ENCODE results near the gene TNS3.

TNS3 gene

GRCh38 chr7:47293884-47294555 is 287.9 kb downstream of the TNS3 start:
- DNase-seq = no peak

GRCh38 chr7:47292832-47293309 is 289.0 kb downstream of the TNS3 start:
- no peak for DNase-seq

GRCh38 chr7:47291461-47292081 is 290.3 kb downstream of the TNS3 start:
- no peak for DNase-seq

GRCh38 chr7:47290867-47291266 is 291.0 kb downstream of the TNS3 start:
- no peak for DNase-seq

- DNase-seq = no peak
Measured at GRCh38 chr7:47290466-47290865, 291.4 kb downstream of the TNS3 start.

GRCh38 chr7:47288060-47288459 is 293.9 kb downstream of the TNS3 start:
- DNase-seq = no peak

GRCh38 chr7:47285860-47286491 is 295.9 kb downstream of the TNS3 start:
- DNase-seq = no peak

- DNase-seq = no peak
Measured at GRCh38 chr7:47284691-47285635, 296.9 kb downstream of the TNS3 start.

- no peak for DNase-seq
Measured at GRCh38 chr7:47283497-47284131, 298.3 kb downstream of the TNS3 start.

- no peak for DNase-seq
Measured at GRCh38 chr7:47282790-47283496, 299.0 kb downstream of the TNS3 start.

GRCh38 chr7:47281966-47282643 is 299.8 kb downstream of the TNS3 start:
- DNase-seq = no peak

- no peak for DNase-seq
Measured at GRCh38 chr7:47281161-47281560, 300.8 kb downstream of the TNS3 start.

- DNase-seq = no peak
Measured at GRCh38 chr7:47280114-47280513, 301.8 kb downstream of the TNS3 start.

- no peak for DNase-seq
Measured at GRCh38 chr7:47278043-47278442, 303.9 kb downstream of the TNS3 start.

GRCh38 chr7:47277321-47277781 is 304.6 kb downstream of the TNS3 start:
- no peak for DNase-seq

GRCh38 chr7:47273974-47274766 is 307.7 kb downstream of the TNS3 start:
- DNase-seq = no peak

GRCh38 chr7:47273088-47273487 is 308.8 kb downstream of the TNS3 start:
- DNase-seq = no peak

- DNase-seq = no peak
Measured at GRCh38 chr7:47271749-47272148, 310.2 kb downstream of the TNS3 start.

GRCh38 chr7:47268851-47269836 is 312.8 kb downstream of the TNS3 start:
- DNase-seq = no peak

Data from effector CD4-positive, alpha-beta T cell (primary cell).